B cell (primary cell): ENCODE measurements around the gene ARAP1.

Experiments used
- EZH2 ChIP-seq: IDR thresholded peaks from 2 replicates; pipeline ENCODE4 v1.6.1; 2012; ENCODE audit warnings: borderline replicate concordance, low read depth, mild to moderate bottlenecking, moderate library complexity, low read length; ENCODE audit not compliant: insufficient read depth, poor library complexity, severe bottlenecking
- TF ChIP-seq, protein P1 (sequence below): fragments of 200-600 bp; IDR thresholded peaks from one replicate; pipeline ENCODE4 v1.8.0; 2022; ENCODE audit warnings: antibody characterized with exemption, mild to moderate bottlenecking

DNA sequence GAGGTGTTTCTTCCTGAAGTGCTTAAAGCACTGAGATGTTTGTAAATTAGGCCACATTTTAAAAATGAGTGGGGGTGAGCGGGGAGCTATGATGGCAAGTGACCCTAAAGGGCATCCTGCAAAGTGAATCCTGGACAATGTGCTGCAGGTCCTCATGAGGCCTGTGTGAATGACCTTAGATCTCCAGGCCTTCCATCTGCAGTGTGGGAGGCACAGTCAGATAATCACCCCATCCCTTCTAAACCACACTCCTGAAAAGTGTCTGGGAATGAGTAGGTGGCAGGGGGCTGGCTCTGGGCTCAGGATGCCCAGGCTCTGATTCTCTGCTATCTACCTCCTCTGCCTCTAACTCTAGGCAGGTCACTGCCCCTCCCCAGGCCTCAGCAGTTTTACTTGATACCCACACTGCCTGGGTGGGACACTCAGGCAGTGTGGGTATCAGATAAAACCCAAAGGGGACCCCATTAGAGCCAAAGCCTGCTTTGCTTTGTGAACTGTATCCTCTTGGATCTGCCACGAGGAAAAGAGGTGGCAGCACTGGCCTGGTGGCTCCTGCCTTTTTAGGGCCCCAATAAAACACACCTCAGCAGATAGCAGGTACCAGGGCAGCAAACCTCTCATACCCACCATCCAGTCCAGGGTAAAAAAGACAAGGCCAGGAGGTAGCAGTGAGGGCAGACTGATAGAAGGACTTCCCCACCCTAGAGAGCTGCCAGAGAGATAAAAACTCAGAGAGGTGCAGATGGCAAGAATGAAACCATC, 31.1 kb upstream of the ARAP1 start:
- TF ChIP-seq, protein P1, sequence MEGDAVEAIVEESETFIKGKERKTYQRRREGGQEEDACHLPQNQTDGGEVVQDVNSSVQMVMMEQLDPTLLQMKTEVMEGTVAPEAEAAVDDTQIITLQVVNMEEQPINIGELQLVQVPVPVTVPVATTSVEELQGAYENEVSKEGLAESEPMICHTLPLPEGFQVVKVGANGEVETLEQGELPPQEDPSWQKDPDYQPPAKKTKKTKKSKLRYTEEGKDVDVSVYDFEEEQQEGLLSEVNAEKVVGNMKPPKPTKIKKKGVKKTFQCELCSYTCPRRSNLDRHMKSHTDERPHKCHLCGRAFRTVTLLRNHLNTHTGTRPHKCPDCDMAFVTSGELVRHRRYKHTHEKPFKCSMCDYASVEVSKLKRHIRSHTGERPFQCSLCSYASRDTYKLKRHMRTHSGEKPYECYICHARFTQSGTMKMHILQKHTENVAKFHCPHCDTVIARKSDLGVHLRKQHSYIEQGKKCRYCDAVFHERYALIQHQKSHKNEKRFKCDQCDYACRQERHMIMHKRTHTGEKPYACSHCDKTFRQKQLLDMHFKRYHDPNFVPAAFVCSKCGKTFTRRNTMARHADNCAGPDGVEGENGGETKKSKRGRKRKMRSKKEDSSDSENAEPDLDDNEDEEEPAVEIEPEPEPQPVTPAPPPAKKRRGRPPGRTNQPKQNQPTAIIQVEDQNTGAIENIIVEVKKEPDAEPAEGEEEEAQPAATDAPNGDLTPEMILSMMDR, result no peak
- TF ChIP-seq EZH2, result no peak
